ENCODE measurements around the gene EIF5. TPM values are rescaled to one million over a fixed set of nuclear protein-coding genes. Genes with fewer than 3 reads are reported as not detected.

EIF5 gene
- total and polyA plus RNA-seq, 2 experiments from 2014 or later = 194 to 634 TPM

DNA sequence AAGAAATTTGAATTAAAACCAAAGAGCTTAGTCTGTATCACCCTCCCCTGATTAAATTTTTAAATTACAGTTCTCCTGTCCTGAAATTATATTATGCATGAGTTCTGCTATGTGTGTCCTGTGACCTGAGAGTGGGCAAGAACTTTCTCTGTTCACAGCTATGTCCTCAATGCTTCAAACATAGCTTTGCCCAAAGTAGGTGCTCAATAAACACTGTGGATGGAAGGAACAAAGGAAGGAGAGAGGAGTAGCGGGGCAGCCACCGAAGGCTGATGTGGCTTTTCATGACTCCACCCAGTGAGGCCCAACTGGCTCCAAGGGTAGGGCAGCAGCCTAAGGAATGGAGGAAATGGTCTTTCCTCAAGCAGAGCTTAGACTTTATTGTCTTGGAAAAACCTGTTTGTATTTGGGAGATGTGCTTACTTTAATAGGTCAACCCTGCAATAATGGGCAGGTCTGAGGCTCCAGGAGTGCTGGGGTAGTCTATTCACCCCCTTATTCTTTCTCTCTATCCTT is 43.5 kb downstream of the EIF5 start (continued):
- TF ChIP-seq, protein P1, sequence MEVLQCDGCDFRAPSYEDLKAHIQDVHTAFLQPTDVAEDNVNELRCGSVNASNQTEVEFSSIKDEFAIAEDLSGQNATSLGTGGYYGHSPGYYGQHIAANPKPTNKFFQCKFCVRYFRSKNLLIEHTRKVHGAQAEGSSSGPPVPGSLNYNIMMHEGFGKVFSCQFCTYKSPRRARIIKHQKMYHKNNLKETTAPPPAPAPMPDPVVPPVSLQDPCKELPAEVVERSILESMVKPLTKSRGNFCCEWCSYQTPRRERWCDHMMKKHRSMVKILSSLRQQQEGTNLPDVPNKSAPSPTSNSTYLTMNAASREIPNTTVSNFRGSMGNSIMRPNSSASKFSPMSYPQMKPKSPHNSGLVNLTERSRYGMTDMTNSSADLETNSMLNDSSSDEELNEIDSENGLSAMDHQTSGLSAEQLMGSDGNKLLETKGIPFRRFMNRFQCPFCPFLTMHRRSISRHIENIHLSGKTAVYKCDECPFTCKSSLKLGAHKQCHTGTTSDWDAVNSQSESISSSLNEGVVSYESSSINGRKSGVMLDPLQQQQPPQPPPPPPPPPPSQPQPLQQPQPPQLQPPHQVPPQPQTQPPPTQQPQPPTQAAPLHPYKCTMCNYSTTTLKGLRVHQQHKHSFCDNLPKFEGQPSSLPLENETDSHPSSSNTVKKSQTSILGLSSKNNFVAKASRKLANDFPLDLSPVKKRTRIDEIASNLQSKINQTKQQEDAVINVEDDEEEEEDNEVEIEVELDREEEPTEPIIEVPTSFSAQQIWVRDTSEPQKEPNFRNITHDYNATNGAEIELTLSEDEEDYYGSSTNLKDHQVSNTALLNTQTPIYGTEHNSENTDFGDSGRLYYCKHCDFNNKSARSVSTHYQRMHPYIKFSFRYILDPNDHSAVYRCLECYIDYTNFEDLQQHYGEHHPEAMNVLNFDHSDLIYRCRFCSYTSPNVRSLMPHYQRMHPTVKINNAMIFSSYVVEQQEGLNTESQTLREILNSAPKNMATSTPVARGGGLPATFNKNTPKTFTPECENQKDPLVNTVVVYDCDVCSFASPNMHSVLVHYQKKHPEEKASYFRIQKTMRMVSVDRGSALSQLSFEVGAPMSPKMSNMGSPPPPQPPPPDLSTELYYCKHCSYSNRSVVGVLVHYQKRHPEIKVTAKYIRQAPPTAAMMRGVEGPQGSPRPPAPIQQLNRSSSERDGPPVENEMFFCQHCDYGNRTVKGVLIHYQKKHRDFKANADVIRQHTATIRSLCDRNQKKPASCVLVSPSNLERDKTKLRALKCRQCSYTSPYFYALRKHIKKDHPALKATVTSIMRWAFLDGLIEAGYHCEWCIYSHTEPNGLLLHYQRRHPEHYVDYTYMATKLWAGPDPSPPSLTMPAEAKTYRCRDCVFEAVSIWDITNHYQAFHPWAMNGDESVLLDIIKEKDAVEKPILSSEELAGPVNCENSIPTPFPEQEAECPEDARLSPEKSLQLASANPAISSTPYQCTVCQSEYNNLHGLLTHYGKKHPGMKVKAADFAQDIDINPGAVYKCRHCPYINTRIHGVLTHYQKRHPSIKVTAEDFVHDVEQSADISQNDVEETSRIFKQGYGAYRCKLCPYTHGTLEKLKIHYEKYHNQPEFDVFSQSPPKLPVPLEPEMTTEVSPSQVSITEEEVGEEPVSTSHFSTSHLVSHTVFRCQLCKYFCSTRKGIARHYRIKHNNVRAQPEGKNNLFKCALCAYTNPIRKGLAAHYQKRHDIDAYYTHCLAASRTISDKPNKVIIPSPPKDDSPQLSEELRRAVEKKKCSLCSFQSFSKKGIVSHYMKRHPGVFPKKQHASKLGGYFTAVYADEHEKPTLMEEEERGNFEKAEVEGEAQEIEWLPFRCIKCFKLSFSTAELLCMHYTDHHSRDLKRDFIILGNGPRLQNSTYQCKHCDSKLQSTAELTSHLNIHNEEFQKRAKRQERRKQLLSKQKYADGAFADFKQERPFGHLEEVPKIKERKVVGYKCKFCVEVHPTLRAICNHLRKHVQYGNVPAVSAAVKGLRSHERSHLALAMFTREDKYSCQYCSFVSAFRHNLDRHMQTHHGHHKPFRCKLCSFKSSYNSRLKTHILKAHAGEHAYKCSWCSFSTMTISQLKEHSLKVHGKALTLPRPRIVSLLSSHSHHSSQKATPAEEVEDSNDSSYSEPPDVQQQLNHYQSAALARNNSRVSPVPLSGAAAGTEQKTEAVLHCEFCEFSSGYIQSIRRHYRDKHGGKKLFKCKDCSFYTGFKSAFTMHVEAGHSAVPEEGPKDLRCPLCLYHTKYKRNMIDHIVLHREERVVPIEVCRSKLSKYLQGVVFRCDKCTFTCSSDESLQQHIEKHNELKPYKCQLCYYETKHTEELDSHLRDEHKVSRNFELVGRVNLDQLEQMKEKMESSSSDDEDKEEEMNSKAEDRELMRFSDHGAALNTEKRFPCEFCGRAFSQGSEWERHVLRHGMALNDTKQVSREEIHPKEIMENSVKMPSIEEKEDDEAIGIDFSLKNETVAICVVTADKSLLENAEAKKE (CRISPR knock-in tag; IDR thresholded peaks at IDR 0.05) = no peak

GRCh38 chr14:103378038-103378854 is 44.2 kb downstream of the EIF5 start:
- Histone ChIP-seq H3K27me3 (ENCODE audit: insufficient read depth) (no peaks in the 10 kb centered on the region), H3K27ac (ENCODE audit: low read depth) (no peak overlapping the region), H3K4me1 (ENCODE audit: insufficient read depth) (no peaks in the 10 kb centered on the region; the same call in 1 of the 2 replicates), H2AFZ (0 out of 2 replicates have a peak overlapping the region, but pooled peaks have one; percentile 63), H4K20me1 (replicated peaks; ENCODE audit: insufficient read depth) (no peaks in the 10 kb centered on the region), H3K9me2 (ENCODE audit: insufficient read depth) (no peaks in the 10 kb centered on the region), H3F3A (replicated peaks; ENCODE audit: low read depth) (no peaks in the 10 kb centered on the region), H3K36me3 (ENCODE audit: insufficient read depth) (no peaks in the 10 kb centered on the region), H3K4me3 (no peak overlapping the region), H3K4me2 (no peak overlapping the region), H3K79me2 (replicated peaks; ENCODE audit: insufficient read depth) (no peaks in the 10 kb centered on the region)
- Mint-ChIP-seq H3K9me3 (no peaks in the 10 kb centered on the region), H3K4me1 (peaks cover 7% of the 10 kb centered on the region), H3K27ac (no peak overlapping the region), H3K4me3 (no peak overlapping the region), H3K36me3 (ENCODE audit: low read depth) (no peaks in the 10 kb centered on the region), H3K27me3 (ENCODE audit: insufficient read depth, low read depth, poor library complexity) (peaks cover 6% of the 10 kb centered on the region)
- DNase-seq (ENCODE audit: low spot score) (no peak), ATAC-seq (no peak)
- no peak for TF ChIP-seq STAT1 (IDR thresholded peaks at IDR 0.05; ENCODE audit: unreplicated experiment)
- TF ChIP-seq, protein P2, sequence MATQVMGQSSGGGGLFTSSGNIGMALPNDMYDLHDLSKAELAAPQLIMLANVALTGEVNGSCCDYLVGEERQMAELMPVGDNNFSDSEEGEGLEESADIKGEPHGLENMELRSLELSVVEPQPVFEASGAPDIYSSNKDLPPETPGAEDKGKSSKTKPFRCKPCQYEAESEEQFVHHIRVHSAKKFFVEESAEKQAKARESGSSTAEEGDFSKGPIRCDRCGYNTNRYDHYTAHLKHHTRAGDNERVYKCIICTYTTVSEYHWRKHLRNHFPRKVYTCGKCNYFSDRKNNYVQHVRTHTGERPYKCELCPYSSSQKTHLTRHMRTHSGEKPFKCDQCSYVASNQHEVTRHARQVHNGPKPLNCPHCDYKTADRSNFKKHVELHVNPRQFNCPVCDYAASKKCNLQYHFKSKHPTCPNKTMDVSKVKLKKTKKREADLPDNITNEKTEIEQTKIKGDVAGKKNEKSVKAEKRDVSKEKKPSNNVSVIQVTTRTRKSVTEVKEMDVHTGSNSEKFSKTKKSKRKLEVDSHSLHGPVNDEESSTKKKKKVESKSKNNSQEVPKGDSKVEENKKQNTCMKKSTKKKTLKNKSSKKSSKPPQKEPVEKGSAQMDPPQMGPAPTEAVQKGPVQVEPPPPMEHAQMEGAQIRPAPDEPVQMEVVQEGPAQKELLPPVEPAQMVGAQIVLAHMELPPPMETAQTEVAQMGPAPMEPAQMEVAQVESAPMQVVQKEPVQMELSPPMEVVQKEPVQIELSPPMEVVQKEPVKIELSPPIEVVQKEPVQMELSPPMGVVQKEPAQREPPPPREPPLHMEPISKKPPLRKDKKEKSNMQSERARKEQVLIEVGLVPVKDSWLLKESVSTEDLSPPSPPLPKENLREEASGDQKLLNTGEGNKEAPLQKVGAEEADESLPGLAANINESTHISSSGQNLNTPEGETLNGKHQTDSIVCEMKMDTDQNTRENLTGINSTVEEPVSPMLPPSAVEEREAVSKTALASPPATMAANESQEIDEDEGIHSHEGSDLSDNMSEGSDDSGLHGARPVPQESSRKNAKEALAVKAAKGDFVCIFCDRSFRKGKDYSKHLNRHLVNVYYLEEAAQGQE (IDR thresholded peaks at IDR 0.05; ENCODE audit: unreplicated experiment) = no peak
- TF ChIP-seq, protein P3, sequence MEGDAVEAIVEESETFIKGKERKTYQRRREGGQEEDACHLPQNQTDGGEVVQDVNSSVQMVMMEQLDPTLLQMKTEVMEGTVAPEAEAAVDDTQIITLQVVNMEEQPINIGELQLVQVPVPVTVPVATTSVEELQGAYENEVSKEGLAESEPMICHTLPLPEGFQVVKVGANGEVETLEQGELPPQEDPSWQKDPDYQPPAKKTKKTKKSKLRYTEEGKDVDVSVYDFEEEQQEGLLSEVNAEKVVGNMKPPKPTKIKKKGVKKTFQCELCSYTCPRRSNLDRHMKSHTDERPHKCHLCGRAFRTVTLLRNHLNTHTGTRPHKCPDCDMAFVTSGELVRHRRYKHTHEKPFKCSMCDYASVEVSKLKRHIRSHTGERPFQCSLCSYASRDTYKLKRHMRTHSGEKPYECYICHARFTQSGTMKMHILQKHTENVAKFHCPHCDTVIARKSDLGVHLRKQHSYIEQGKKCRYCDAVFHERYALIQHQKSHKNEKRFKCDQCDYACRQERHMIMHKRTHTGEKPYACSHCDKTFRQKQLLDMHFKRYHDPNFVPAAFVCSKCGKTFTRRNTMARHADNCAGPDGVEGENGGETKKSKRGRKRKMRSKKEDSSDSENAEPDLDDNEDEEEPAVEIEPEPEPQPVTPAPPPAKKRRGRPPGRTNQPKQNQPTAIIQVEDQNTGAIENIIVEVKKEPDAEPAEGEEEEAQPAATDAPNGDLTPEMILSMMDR (conservative IDR thresholded peaks at IDR 0.05; ENCODE audit: low read depth in 2 of 2) = no peak
